SK-N-MC (cell line): ENCODE data around the gene HBZ.

ENCODE experiments used
- DNase-seq: peaks from one replicate; pipeline ENCODE4 v3.0.0-alpha.2; 2011; ENCODE audit warnings: low read depth, low spot score
- H3K27ac ChIP-seq: fragments of 200-600 bp; sonication (generic); 2 replicates; pipeline ENCODE4 v1.5.1; 2016; ENCODE audit warnings: mixed run types
- H3K36me3 ChIP-seq: fragments of 200-600 bp; sonication (generic); 2 replicates; pipeline ENCODE4 v1.6.1; 2017; ENCODE audit warnings: antibody characterized with exemption, low read length, mixed read lengths; ENCODE audit not compliant: insufficient read depth
- H3K4me3 ChIP-seq: fragments of 200-600 bp; sonication (generic); 2 replicates; pipeline ENCODE4 v1.5.1; 2016
- H3K9ac ChIP-seq: fragments of 200-600 bp; sonication (generic); 2 replicates; pipeline ENCODE4 v1.8.0; 2017; ENCODE audit warnings: mixed run types, mixed read lengths; ENCODE audit not compliant: insufficient read length
- H3K9me3 ChIP-seq: fragments of 200-600 bp; sonication (generic); 2 replicates; pipeline ENCODE4 v1.6.1; 2017; ENCODE audit warnings: low read depth, mild to moderate bottlenecking, antibody characterized with exemption, low read length, moderate library complexity, mixed read lengths
- EZH2 ChIP-seq: fragments of 200-600 bp; sonication (generic); IDR thresholded peaks from one replicate; pipeline ENCODE4 v1.6.1; 2017; ENCODE audit warnings: antibody characterized with exemption
- FOXP2 ChIP-seq: optimal IDR thresholded peaks from 2 replicates; pipeline ENCODE3; 2011; ENCODE audit warnings: mild to moderate bottlenecking, moderate library complexity; ENCODE audit not compliant: insufficient read depth; ENCODE audit errors: extremely low read length, control extremely low read depth
- POLR2AphosphoS5 ChIP-seq: IDR thresholded peaks from 2 replicates; pipeline ENCODE4 v1.6.1; 2012; ENCODE audit warnings: mild to moderate bottlenecking, low read depth, low read length, borderline replicate concordance

Gene HBZ

GRCh38 chr16:152141-153128, at the start of gene HBZ:
TSS of gene HBZ (plus strand) at chr16:152644. CDS start at chr16:152910, 266 bp downstream.
- no peaks in the 10 kb centered on the region for H3K36me3 ChIP-seq
- H3K27ac ChIP-seq = no peak within 1 kb of the TSS
- TF ChIP-seq POLR2AphosphoS5 = no peak
- no peak for TF ChIP-seq EZH2
- TF ChIP-seq FOXP2 = no peak
- no peak within 1 kb of the TSS for H3K9ac ChIP-seq
- no peak within 1 kb of the TSS for H3K4me3 ChIP-seq
- DNase-seq = no peak
- H3K9me3 ChIP-seq = no peaks in the 10 kb centered on the region

GRCh38 chr16:104355-104754, 48.1 kb upstream of the HBZ start:
- H3K4me3 ChIP-seq = no peak overlapping the region
- no peak for TF ChIP-seq FOXP2
- TF ChIP-seq EZH2 = no peak
- no peak for TF ChIP-seq POLR2AphosphoS5

GRCh38 chr16:104928-105327, 47.5 kb upstream of the HBZ start:
- TF ChIP-seq POLR2AphosphoS5 = no peak
- H3K36me3 ChIP-seq = peaks cover 7% of the 10 kb centered on the region; the same call in 1 of the 2 replicates
- no peaks in the 10 kb centered on the region for H3K9me3 ChIP-seq
- H3K9ac ChIP-seq = no peak overlapping the region
- no peak for DNase-seq
- H3K4me3 ChIP-seq = no peak overlapping the region
- no peak overlapping the region for H3K27ac ChIP-seq

More at GRCh38 chr16:104355-104754, 48.1 kb upstream of the HBZ start:
- no peak for DNase-seq
- H3K9ac ChIP-seq = no peak overlapping the region
- peaks cover 7% of the 10 kb centered on the region; the same call in 1 of the 2 replicates for H3K36me3 ChIP-seq
- H3K27ac ChIP-seq = no peak overlapping the region
- no peaks in the 10 kb centered on the region for H3K9me3 ChIP-seq

- no peak for DNase-seq
- Histone ChIP-seq H3K4me3 (no peak overlapping the region), H3K9me3 (no peaks in the 10 kb centered on the region), H3K36me3 (peaks cover 7% of the 10 kb centered on the region; the same call in 1 of the 2 replicates), H3K9ac (no peak overlapping the region), H3K27ac (no peak overlapping the region)
- TF ChIP-seq FOXP2 = no peak
- no peak for TF ChIP-seq POLR2AphosphoS5
- no peak for TF ChIP-seq EZH2
Observed at GRCh38 chr16:105521-105920, 46.9 kb upstream of the HBZ start.

GRCh38 chr16:106623-107324, 45.7 kb upstream of the HBZ start:
- Histone ChIP-seq H3K9ac (no peak overlapping the region), H3K4me3 (no peak overlapping the region), H3K9me3 (no peaks in the 10 kb centered on the region), H3K27ac (no peak overlapping the region), H3K36me3 (peaks cover 11% of the 10 kb centered on the region)
- DNase-seq = peak; percentile 39
- TF ChIP-seq EZH2 (no peak), POLR2AphosphoS5 (no peak), FOXP2 (no peak)

- H3K9me3 ChIP-seq = no peaks in the 10 kb centered on the region
- peaks cover 18% of the 10 kb centered on the region for H3K36me3 ChIP-seq
- no peak for DNase-seq
- H3K9ac ChIP-seq = no peak overlapping the region
- no peak for TF ChIP-seq EZH2
- TF ChIP-seq POLR2AphosphoS5 = no peak
- TF ChIP-seq FOXP2 = no peak
- H3K4me3 ChIP-seq = no peak overlapping the region
- H3K27ac ChIP-seq = no peak overlapping the region
Observed at GRCh38 chr16:112153-112840, 40.1 kb upstream of the HBZ start.

GRCh38 chr16:114327-114726, 38.1 kb upstream of the HBZ start:
- H3K27ac ChIP-seq = no peak overlapping the region

GRCh38 chr16:116015-116414, 36.4 kb upstream of the HBZ start:
- Histone ChIP-seq H3K9me3 (no peaks in the 10 kb centered on the region), H3K9ac (no peak overlapping the region), H3K27ac (no peak overlapping the region), H3K36me3 (peaks cover 19% of the 10 kb centered on the region), H3K4me3 (no peak overlapping the region)
- TF ChIP-seq FOXP2 (no peak), EZH2 (no peak), POLR2AphosphoS5 (no peak)
- DNase-seq = no peak

More at GRCh38 chr16:114327-114726, 38.1 kb upstream of the HBZ start:
- DNase-seq = no peak
- Histone ChIP-seq H3K36me3 (peaks cover 19% of the 10 kb centered on the region), H3K9ac (no peak overlapping the region), H3K4me3 (no peak overlapping the region), H3K9me3 (no peaks in the 10 kb centered on the region)
- TF ChIP-seq EZH2 (no peak), POLR2AphosphoS5 (no peak), FOXP2 (no peak)
